Stomach (tissue), 9 donors: ENCODE measurements around the gene MUCL1. TPM values are rescaled to one million over a fixed set of nuclear protein-coding genes. Genes with fewer than 3 reads are reported as not detected.

Source experiments
- DNase-seq, 2 donors: peaks; one replicate each; pipeline versions ENCODE4 v3.0.0 to v3.0.0-alpha.2; 2013 to 2019
- H3K27ac ChIP-seq, 5 donors: fragments of 200-600 bp in 4 of 5; sonication (generic) in 4 of 5; one replicate each; pipeline ENCODE4 v1.5.1; 2013 to 2019; ENCODE audit warnings: mild to moderate bottlenecking in 1 of 5, moderate library complexity in 1 of 5
- H3K27me3 ChIP-seq, 3 donors: fragments of 200-600 bp; sonication (generic); one replicate each; pipeline ENCODE4 v1.5.1; 2017 to 2019; ENCODE audit warnings: mixed run types in 1 of 3
- H3K36me3 ChIP-seq, 4 donors: fragments of 200-600 bp; sonication (generic); 1 replicate in 3 of 4; 2 replicates in 1 of 4; pipeline ENCODE4 v1.5.1; 2016 to 2019
- H3K4me1 ChIP-seq, 4 donors: fragments of 200-600 bp; sonication (generic); one replicate each; pipeline ENCODE4 v1.5.1; 2016 to 2019
- H3K4me3 ChIP-seq, 4 donors: fragments of 200-600 bp; sonication (generic) in 3 of 4; one replicate each; pipeline ENCODE4 v1.5.1; 2016 to 2019; ENCODE audit warnings: mild to moderate bottlenecking in 1 of 4
- H3K9me3 ChIP-seq, 4 donors: fragments of 200-600 bp; sonication (generic); one replicate each; pipeline ENCODE4 v1.5.1; 2016 to 2019
- CTCF ChIP-seq, 7 experiments: fragments of 450-650 bp in 4 of 7; fragments of 200-600 bp in 3 of 7; sonication (generic) in 3 of 7; IDR thresholded peaks; one replicate each; pipeline ENCODE4 v1.5.1; 2016 to 2019; ENCODE audit warnings: antibody characterized with exemption in 7 of 7, control low read depth in 2 of 7, mild to moderate bottlenecking in 1 of 7
- EP300 ChIP-seq: sonication (generic); formaldehyde crosslinking; IDR thresholded peaks from one replicate; pipeline ENCODE4 v1.6.1; 2017; ENCODE audit warnings: antibody characterized with exemption
- POLR2A ChIP-seq, 4 donors: fragments of 450-650 bp; IDR thresholded peaks; one replicate each; pipeline ENCODE4 v1.6.1; 2016; ENCODE audit warnings: antibody characterized with exemption in 4 of 4, control low read depth in 2 of 4, mild to moderate bottlenecking in 1 of 4, moderate library complexity in 1 of 4
- POLR2AphosphoS5 ChIP-seq, 3 donors: sonication (generic); formaldehyde crosslinking; IDR thresholded peaks; one replicate each; pipeline ENCODE4 v1.6.1; 2016; ENCODE audit warnings: antibody characterized with exemption in 3 of 3
- WGBS, 5 donors: extraction: QIAGEN DNeasy Blood & Tissue Kit in 3 of 5; methylation state at CpG; one replicate each; pipeline versions ENCODE4 v1.1.5 to v1.1.7; 2013 to 2018; 5-methylcytosine and 5-hydroxymethylcytosine counted together
- intact Hi-C: fragments of 100-400 bp; cut with DNase I; formaldehyde crosslinking; loops from one replicate; pipeline ENCODE4 v1.15.1; 2023; ENCODE audit warnings: low total_unique reads
- polyA plus RNA-seq, 3 donors: library from polyadenylated mRNA; stranded (reverse); fragments of 200-250 nt; gene quantifications; one replicate each; pipeline ENCODE4 v1.2.3, GENCODE V29; 2013
- total RNA-seq, 5 donors: library from RNA; depleted of rRNA; stranded (reverse); fragments of >200 nt; gene quantifications; one replicate each; pipeline versions ENCODE4 v1.1.0 to v1.2.3, GENCODE V29; 2014 to 2016
- donor health status: healthy with polysubstance abuse.
- donor health status: Bipolar disorder and iron deficiency.
- donor health status: healthy.

The MUCL1 gene
- total and polyA plus RNA-seq, 8 donors = not detected

- no peak for DNase-seq
- TF ChIP-seq EP300 = no peak
- TF ChIP-seq POLR2A (IDR thresholded peaks at IDR 0.05) = no peak
- no peak for TF ChIP-seq POLR2AphosphoS5 (IDR thresholded peaks at IDR 0.05)
- no peak for TF ChIP-seq CTCF (IDR thresholded peaks at IDR 0.05)
- Histone ChIP-seq H3K4me1 (no peaks in the 10 kb centered on the region), H3K4me3 (no peak overlapping the region), H3K9me3 (no peaks in the 10 kb centered on the region), H3K27me3 (no peaks in the 10 kb centered on the region), H3K36me3 (no peaks in the 10 kb centered on the region), H3K27ac (no peak overlapping the region)
- 72 to 87% (median 85%) methylated on average over 1 of the region's 1 CpG for WGBS, 5 donors
- intact Hi-C loops = no loop called here
Measured at GRCh38 chr12:54858562-54858961, 4.2 kb downstream of the MUCL1 start.

- no peak overlapping the region for H3K4me3 ChIP-seq
- DNase-seq = no peak
- H3K9me3 ChIP-seq = no peaks in the 10 kb centered on the region
- WGBS, 5 donors = 63 to 83% (median 80%) methylated on average over 4 of the region's 4 CpGs
- H3K27me3 ChIP-seq = no peaks in the 10 kb centered on the region
- no peak for TF ChIP-seq POLR2AphosphoS5 (IDR thresholded peaks at IDR 0.05)
- TF ChIP-seq EP300 = no peak
- TF ChIP-seq CTCF (IDR thresholded peaks at IDR 0.05) = no peak
- TF ChIP-seq POLR2A (IDR thresholded peaks at IDR 0.05) = no peak
- no peaks in the 10 kb centered on the region for H3K36me3 ChIP-seq
- no peaks in the 10 kb centered on the region for H3K4me1 ChIP-seq
- no peak overlapping the region for H3K27ac ChIP-seq
- intact Hi-C loops = no loop called here
Measured at GRCh38 chr12:54859502-54859901, 5.2 kb downstream of the MUCL1 start.

GRCh38 chr12:54861927-54862326, 7.6 kb downstream of the MUCL1 start:
- DNase-seq = no peak
- intact Hi-C loops = loop anchor here (10.0 kb wide), 1 partner anchor 93 kb away; no protein-coding TSS in a partner anchor
- Histone ChIP-seq H3K9me3 (no peaks in the 10 kb centered on the region), H3K4me3 (no peak overlapping the region), H3K36me3 (no peaks in the 10 kb centered on the region), H3K4me1 (no peaks in the 10 kb centered on the region), H3K27me3 (no peaks in the 10 kb centered on the region), H3K27ac (no peak overlapping the region)
- 70 to 86% (median 78%) methylated on average over 1 of the region's 1 CpG for WGBS, 5 donors
- no peak for TF ChIP-seq POLR2A (IDR thresholded peaks at IDR 0.05)
- TF ChIP-seq EP300 = no peak
- TF ChIP-seq CTCF (IDR thresholded peaks at IDR 0.05) = no peak
- TF ChIP-seq POLR2AphosphoS5 (IDR thresholded peaks at IDR 0.05) = no peak

- 63 to 74% (median 68%) methylated on average over 1 of the region's 1 CpG for WGBS, 5 donors
- Histone ChIP-seq H3K9me3 (no peaks in the 10 kb centered on the region), H3K4me3 (no peak overlapping the region), H3K36me3 (no peaks in the 10 kb centered on the region), H3K4me1 (no peaks in the 10 kb centered on the region), H3K27ac (no peak overlapping the region), H3K27me3 (no peaks in the 10 kb centered on the region)
- intact Hi-C loops = loop anchor here (10.0 kb wide), 1 partner anchor 91 kb away; no protein-coding TSS in a partner anchor
- no peak for DNase-seq
- TF ChIP-seq POLR2A (IDR thresholded peaks at IDR 0.05) (no peak), POLR2AphosphoS5 (IDR thresholded peaks at IDR 0.05) (no peak), EP300 (no peak), CTCF (IDR thresholded peaks at IDR 0.05) (no peak)
Measured at GRCh38 chr12:54863948-54864618, 9.8 kb downstream of the MUCL1 start.
